Loucy (cell line): ENCODE measurements around the gene FGD5.

Experiments
- CTCF ChIP-seq: fragments of 200-600 bp; sonication (generic); conservative IDR thresholded peaks from 2 replicates; pipeline ENCODE4 v1.5.1; 2014; ENCODE audit warnings: mild to moderate bottlenecking, antibody characterized with exemption, low read length
- EZH2phosphoT487 ChIP-seq: fragments of 200-600 bp; IDR thresholded peaks from 2 replicates; pipeline ENCODE4 v1.6.1; 2018; ENCODE audit warnings: antibody characterized with exemption, mild to moderate bottlenecking, moderate library complexity, borderline replicate concordance

GRCh38 chr3:14922863-14923262 is 104.1 kb downstream of the FGD5 start:
- TF ChIP-seq CTCF (no peak), EZH2phosphoT487 (no peak)
